NCI-H1694 (cell line): Measurements from ENCODE around the gene NPAS2.

ENCODE experiments used
- DNase-seq: peaks from one replicate; lab custom pipeline; 2025; lab: John Stamatoyannopoulos, UW

Gene NPAS2

GRCh38 chr2:100990166-100990565, 170.2 kb downstream of the NPAS2 start:
- no peak for DNase-seq

GRCh38 chr2:100990650-100991403, 170.9 kb downstream of the NPAS2 start:
- no peak for DNase-seq

GRCh38 chr2:100991404-100991773, 171.4 kb downstream of the NPAS2 start:
- DNase-seq, result no peak

- no peak for DNase-seq
Observed at GRCh38 chr2:100992262-100992661, 172.3 kb downstream of the NPAS2 start.

GRCh38 chr2:100993294-100993693, 173.4 kb downstream of the NPAS2 start:
- DNase-seq, result no peak

GRCh38 chr2:100995309-100996075, 175.6 kb downstream of the NPAS2 start:
- no peak for DNase-seq

- DNase-seq, result no peak
Observed at GRCh38 chr2:100997509-100998234, 177.7 kb downstream of the NPAS2 start.

GRCh38 chr2:100998235-100998573, 178.3 kb downstream of the NPAS2 start:
- DNase-seq, result no peak

GRCh38 chr2:100999995-101000394, 180.1 kb downstream of the NPAS2 start:
- no peak for DNase-seq

- peak; percentile 72 for DNase-seq
Observed at GRCh38 chr2:101001691-101002561, 182.0 kb downstream of the NPAS2 start, which contains the start of gene RPL31. TSS of gene RPL31 (plus strand) at chr2:101002289. CDS start at chr2:101002702, 413 bp downstream.

- no peak for DNase-seq
Observed at GRCh38 chr2:101002562-101003277, 182.8 kb downstream of the NPAS2 start.

GRCh38 chr2:101003278-101003775, 183.4 kb downstream of the NPAS2 start:
- DNase-seq, result no peak

GRCh38 chr2:101004620-101005325, 184.8 kb downstream of the NPAS2 start:
- DNase-seq, result no peak

- no peak for DNase-seq
Observed at GRCh38 chr2:101006065-101006715, 186.3 kb downstream of the NPAS2 start.

- no peak for DNase-seq
Observed at GRCh38 chr2:101007415-101008345, 187.7 kb downstream of the NPAS2 start.

- no peak for DNase-seq
Observed at GRCh38 chr2:101011152-101011551, 191.2 kb downstream of the NPAS2 start.

- DNase-seq, result no peak
Observed at GRCh38 chr2:101012054-101012705, 192.2 kb downstream of the NPAS2 start.

- peak; percentile 61 for DNase-seq
Observed at GRCh38 chr2:101012706-101013181, 192.8 kb downstream of the NPAS2 start.
